ENCODE results near the gene OTOP3. TPM values are rescaled to one million over a fixed set of nuclear protein-coding genes. Genes with fewer than 3 reads are reported as not detected.

Gene OTOP3
- total and polyA plus RNA-seq, 8 donors = 0.15 to 0.65 (median 0.35) TPM

DNA sequence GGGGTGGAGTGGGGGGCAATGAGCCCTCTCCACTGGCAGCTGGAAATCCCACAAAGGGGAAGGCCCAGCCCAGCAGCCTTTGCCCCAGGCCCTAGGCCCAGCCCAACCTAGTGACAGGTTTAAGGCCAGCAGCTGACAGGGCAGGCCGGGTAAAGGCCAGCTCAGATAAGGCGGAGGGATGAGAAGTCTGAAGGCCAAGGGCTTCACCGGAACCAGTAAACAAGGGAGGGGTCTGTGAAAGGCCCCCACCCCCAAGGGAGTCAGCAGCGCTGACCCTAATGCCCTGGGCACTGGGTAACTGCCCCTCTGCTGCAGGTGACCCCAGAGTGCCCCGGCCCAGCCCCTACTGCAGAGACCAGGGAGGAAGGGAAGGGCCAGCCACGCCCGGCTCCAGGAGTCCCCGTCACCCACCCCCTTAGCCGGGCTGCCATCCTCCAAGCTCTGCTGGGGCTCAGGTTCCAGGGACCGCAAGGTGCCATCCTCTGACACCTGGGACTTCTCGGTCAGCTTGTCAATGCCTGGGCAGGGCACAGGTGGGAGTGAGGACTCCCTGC lies 17.5 kb downstream of the OTOP3 start:
- Histone ChIP-seq H3K9me3 (no peaks in the 10 kb centered on the region), H3K27ac (no peak overlapping the region), H3K27me3 (no peaks in the 10 kb centered on the region), H3K36me3 (peaks cover 5 to 43% (median 19%) of the 10 kb centered on the region in 3 donors), H3K4me1 (no peaks in the 10 kb centered on the region), H3K4me3 (no peak overlapping the region)
- no peak for TF ChIP-seq CTCF (IDR thresholded peaks at IDR 0.05)
- no peak for ATAC-seq
- intact Hi-C loops (cut with DNase I) = no loop called here
- no peak for FAIRE-seq
- DNase-seq = peak in 2 of 6 donors; percentile 34 to 69
- WGBS, 2 donors = 81 to 85% methylated on average over 10 to 11 of the region's 11 CpGs

- no peak for FAIRE-seq
- TF ChIP-seq CTCF (IDR thresholded peaks at IDR 0.05) = no peak
- H3K27ac ChIP-seq = no peak overlapping the region
Observed at GRCh38 chr17:74954115-74954514, 18.4 kb downstream of the OTOP3 start.

DNA sequence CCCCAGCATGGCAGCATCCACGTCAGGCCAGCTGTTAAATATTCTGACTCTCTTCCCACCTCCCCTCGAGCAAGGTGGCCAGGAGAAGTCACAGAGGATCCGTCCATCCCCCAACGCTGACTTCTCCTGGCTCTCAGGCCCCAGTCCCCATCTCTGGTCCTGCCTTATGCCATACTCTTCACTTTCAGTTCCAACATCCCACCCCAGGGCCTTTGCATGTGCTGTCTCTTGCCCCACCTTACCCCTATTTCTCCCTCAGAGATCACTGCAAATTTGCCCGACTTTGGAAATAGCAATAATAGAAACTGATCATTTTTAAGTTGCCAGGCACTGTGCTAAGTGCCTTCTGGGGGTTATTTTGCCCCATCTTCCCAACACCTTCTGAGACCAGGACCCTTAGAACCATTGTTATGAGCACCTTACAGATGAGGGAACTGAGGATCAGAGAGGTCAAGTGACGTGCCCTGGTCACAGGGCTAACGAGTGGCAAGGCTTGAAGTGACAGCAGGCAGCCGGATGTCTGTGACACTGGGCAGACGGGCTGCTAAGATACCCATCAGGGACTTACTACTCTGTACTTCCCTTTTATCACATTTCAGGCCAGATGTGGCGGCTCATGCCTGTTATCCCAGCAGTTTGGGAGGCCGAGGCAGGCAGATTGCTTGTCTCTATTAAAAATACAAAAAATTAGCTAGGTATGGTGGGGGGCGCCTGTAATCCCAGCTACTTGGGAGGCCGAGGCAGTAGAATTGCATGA lies 19.1 kb downstream of the OTOP3 start:
- intact Hi-C loops (cut with DNase I) = no loop called here
- H3K27me3 ChIP-seq = no peaks in the 10 kb centered on the region
- no peak for TF ChIP-seq CTCF (IDR thresholded peaks at IDR 0.05)
- no peak overlapping the region for H3K4me3 ChIP-seq
- DNase-seq (no peak), ATAC-seq (no peak), FAIRE-seq (no peak)
- peaks cover 6 to 45% (median 19%) of the 10 kb centered on the region in 3 donors for H3K36me3 ChIP-seq
- H3K27ac ChIP-seq = no peak overlapping the region
- H3K9me3 ChIP-seq = no peaks in the 10 kb centered on the region
- WGBS, 2 donors = 74 to 81% methylated on average over 13 of the region's 13 CpGs
- H3K4me1 ChIP-seq = no peaks in the 10 kb centered on the region

More at GRCh38 chr17:74954115-74954514, 18.4 kb downstream of the OTOP3 start:
- Histone ChIP-seq H3K9me3 (no peaks in the 10 kb centered on the region), H3K27me3 (no peaks in the 10 kb centered on the region), H3K36me3 (peaks cover 5 to 43% (median 19%) of the 10 kb centered on the region in 3 donors), H3K4me3 (no peak overlapping the region), H3K4me1 (no peaks in the 10 kb centered on the region)
- ATAC-seq (no peak), DNase-seq (peak in 3 of 6 donors; percentile 13 to 72 (median 38))
- intact Hi-C loops (cut with DNase I) = no loop called here
- WGBS, 2 donors = 95% methylated on average over 14 to 15 of the region's 15 CpGs

- TF ChIP-seq CTCF (IDR thresholded peaks at IDR 0.05) = no peak
- H3K4me3 ChIP-seq = no peak overlapping the region
- H3K4me1 ChIP-seq = no peaks in the 10 kb centered on the region
- DNase-seq = no peak
- H3K9me3 ChIP-seq = no peaks in the 10 kb centered on the region
- intact Hi-C loops (cut with DNase I) = no loop called here
- ATAC-seq = no peak
- no peaks in the 10 kb centered on the region for H3K27me3 ChIP-seq
- 82 to 94% methylated on average over 4 of the region's 4 CpGs for WGBS, 2 donors
- peaks cover 7 to 56% (median 26%) of the 10 kb centered on the region in 3 donors for H3K36me3 ChIP-seq
- H3K27ac ChIP-seq = no peak overlapping the region
- FAIRE-seq = no peak
Observed at GRCh38 chr17:74956093-74956492, 20.4 kb downstream of the OTOP3 start.

All from pancreas (tissue), 10 donors.